HG02798 (cell line): ENCODE measurements around the gene SPCS2.
"Not testable (repeated sequence)": the region's sequence is repeated elsewhere in the genome, so short reads cannot be mapped to it uniquely, and the experiment has no call there.

ENCODE experiments used
- ATAC-seq: cut with Tn5 transposase; IDR thresholded peaks from one replicate; pipeline ENCODE4 v1.9.1; 2021; ENCODE audit warnings: mild to moderate bottlenecking; ENCODE audit not compliant: unreplicated experiment, poor library complexity

SPCS2 gene

GRCh38 chr11:74990941-74991340 lies 41.9 kb downstream of the SPCS2 start:
- ATAC-seq: no peak

GRCh38 chr11:74992852-74993251 lies 43.8 kb downstream of the SPCS2 start:
- peak; percentile 50 for ATAC-seq

GRCh38 chr11:75000975-75001354 lies 51.9 kb downstream of the SPCS2 start:
- ATAC-seq: no peak

- no peak for ATAC-seq
Observed at GRCh38 chr11:75001686-75002085, 52.6 kb downstream of the SPCS2 start.

- no peak for ATAC-seq
Observed at GRCh38 chr11:75002516-75002915, 53.5 kb downstream of the SPCS2 start.

GRCh38 chr11:75004215-75004614 lies 55.1 kb downstream of the SPCS2 start:
- no peak for ATAC-seq

- no peak for ATAC-seq
Observed at GRCh38 chr11:75011357-75011756, 62.3 kb downstream of the SPCS2 start.

GRCh38 chr11:75011872-75012271 lies 62.8 kb downstream of the SPCS2 start:
- no peak for ATAC-seq

GRCh38 chr11:75013051-75013450 lies 64.0 kb downstream of the SPCS2 start:
- no peak for ATAC-seq

GRCh38 chr11:75014129-75014528 lies 65.1 kb downstream of the SPCS2 start:
- ATAC-seq: no peak

GRCh38 chr11:75019200-75019599 lies 70.1 kb downstream of the SPCS2 start:
- not testable (repeated sequence) for ATAC-seq

GRCh38 chr11:75020328-75020727 lies 71.3 kb downstream of the SPCS2 start:
- not testable (repeated sequence) for ATAC-seq

GRCh38 chr11:75022296-75022695 lies 73.2 kb downstream of the SPCS2 start:
- peak; percentile 47 for ATAC-seq

GRCh38 chr11:75022759-75023396 lies 73.8 kb downstream of the SPCS2 start:
- ATAC-seq: peak; percentile 78

GRCh38 chr11:75023446-75024067 lies 74.5 kb downstream of the SPCS2 start:
- ATAC-seq: no peak

GRCh38 chr11:75024068-75024449 lies 75.0 kb downstream of the SPCS2 start:
- ATAC-seq: no peak

- no peak for ATAC-seq
Observed at GRCh38 chr11:75024764-75025211, 75.7 kb downstream of the SPCS2 start.

GRCh38 chr11:75025561-75025960 lies 76.5 kb downstream of the SPCS2 start:
- no peak for ATAC-seq

- no peak for ATAC-seq
Observed at GRCh38 chr11:75028321-75028720, 79.3 kb downstream of the SPCS2 start.
